GM18868 (cell line): ENCODE measurements around the gene RET.

ENCODE experiments used
- ATAC-seq: cut with Tn5 transposase; IDR thresholded peaks from one replicate; pipeline ENCODE4 v1.9.1; 2021; ENCODE audit warnings: mild to moderate bottlenecking, moderate library complexity; ENCODE audit not compliant: unreplicated experiment

The RET gene

DNA sequence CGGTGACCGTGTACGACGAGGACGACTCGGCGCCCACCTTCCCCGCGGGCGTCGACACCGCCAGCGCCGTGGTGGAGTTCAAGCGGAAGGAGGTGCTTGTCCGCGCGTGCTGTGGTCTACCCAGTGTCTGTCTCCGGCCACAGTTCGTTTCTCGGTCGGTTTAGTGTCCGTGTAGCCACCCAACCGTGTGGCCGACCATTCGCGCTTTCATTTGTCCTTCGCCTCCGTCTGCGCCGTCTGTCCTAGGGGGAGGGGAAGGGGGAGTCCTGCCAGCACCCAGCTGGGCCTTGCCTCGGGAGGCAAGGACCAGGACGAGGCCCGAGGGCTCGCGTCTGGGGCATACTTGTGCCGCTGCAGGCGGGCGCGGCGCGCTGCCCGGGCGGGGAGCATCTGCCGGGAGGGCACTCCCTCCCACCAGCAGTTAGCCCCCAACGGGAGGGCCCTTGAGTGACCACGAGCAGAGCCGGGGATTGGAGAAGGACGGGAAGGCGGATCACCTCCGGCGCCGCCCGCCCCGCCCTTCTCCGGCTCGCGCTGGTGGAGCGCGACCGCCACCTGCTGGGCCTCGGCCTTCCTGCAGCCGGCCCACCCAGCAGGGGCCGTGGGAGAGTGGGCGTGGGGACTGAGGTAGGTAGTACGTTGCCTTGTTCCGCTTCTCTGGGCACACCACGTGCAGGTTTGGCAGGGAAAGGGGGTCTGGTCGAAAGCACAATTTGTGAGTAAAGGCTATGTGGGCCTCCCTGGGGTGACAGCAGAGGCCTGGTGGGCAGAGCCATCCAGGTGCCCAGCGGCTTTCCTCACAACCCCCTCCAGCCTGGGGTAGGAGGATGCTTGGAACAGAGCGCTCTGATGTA is 28.5 kb downstream of the RET start:
- peak; percentile 89 for ATAC-seq

DNA sequence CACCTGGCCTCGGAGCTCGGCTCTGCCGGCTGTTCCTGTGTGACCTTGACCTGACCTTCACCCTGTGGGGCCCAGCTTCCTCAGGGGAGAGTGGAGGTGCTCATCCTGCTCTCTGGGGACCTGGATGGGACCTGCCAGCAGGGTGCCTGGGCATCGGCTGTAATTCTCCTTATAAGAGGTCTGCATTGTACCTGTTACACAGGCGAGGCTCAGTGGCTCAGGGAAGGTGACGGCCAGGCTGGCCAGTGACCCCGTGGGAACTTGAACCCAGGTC is 29.0 kb downstream of the RET start:
- no peak for ATAC-seq

DNA sequence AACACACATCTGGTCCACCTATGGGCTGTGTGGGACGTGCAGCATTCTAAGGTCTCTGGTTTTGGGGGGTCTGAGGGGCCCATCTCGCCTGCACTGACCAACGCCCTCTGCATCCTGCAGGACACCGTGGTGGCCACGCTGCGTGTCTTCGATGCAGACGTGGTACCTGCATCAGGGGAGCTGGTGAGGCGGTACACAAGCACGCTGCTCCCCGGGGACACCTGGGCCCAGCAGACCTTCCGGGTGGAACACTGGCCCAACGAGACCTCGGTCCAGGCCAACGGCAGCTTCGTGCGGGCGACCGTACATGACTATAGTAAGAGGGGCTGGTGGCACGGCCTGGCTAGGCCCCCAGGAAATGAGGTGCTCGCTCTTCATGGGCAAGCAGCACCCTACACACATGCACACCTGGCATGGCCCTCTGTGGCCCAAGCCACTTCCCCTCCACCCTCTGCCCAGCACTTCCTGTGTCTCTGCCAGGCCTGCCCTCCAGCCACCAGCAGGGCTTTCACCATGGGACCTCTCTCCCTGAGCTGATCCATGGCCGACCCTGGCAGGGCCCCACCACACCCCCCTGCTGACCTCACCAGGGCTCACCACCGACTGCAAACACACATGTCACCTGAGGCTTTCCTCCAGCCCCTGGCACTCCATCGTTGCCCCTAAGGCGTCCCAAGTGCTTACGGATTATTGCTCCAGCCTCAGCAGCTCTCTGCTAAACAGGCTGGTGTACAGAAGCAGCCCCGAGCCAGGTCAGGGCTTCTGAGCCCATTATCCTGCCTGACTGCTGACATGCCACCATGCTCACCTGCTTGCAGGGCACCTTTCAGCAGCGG is 29.6 kb downstream of the RET start:
- ATAC-seq, result no peak

DNA sequence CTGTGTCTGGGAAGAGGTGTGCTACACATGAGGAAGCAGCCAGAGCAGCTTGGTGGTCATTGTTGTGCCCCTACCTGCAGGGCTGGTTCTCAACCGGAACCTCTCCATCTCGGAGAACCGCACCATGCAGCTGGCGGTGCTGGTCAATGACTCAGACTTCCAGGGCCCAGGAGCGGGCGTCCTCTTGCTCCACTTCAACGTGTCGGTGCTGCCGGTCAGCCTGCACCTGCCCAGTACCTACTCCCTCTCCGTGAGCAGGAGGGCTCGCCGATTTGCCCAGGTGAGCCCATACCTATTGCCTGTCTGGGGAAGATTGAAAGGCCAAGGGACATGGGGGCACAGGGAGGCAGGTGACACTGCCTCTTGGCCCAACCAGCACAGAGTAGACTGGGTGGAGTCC is 32.1 kb downstream of the RET start:
- no peak for ATAC-seq

DNA sequence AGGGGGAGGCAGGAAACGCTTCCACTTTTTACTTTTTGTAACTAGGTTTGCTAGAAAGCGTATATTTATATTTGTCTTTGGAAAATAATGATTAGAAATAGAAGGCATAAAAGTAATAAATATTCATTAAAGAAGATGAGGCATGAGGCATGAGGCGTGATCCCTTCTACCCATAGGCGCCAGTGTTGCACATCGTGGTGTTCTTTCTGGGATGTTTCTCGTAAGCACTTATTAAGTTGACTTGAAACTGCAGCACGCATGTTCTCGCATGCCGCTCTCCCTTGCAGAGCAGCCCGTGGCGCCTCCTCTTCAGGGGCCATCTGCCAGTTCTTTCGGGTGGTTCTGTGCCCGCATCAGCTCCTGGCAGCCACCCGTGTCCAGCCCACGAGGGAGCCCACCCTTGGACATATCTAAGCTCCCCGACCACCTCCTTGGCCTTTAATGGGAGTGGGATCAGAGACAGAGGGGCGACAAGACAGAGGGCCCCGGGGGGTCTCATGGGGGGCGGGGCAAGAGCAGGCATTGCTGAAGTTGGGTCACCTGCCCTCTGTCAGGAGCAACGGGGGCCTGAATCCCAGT is 32.9 kb downstream of the RET start:
- ATAC-seq, result no peak

DNA sequence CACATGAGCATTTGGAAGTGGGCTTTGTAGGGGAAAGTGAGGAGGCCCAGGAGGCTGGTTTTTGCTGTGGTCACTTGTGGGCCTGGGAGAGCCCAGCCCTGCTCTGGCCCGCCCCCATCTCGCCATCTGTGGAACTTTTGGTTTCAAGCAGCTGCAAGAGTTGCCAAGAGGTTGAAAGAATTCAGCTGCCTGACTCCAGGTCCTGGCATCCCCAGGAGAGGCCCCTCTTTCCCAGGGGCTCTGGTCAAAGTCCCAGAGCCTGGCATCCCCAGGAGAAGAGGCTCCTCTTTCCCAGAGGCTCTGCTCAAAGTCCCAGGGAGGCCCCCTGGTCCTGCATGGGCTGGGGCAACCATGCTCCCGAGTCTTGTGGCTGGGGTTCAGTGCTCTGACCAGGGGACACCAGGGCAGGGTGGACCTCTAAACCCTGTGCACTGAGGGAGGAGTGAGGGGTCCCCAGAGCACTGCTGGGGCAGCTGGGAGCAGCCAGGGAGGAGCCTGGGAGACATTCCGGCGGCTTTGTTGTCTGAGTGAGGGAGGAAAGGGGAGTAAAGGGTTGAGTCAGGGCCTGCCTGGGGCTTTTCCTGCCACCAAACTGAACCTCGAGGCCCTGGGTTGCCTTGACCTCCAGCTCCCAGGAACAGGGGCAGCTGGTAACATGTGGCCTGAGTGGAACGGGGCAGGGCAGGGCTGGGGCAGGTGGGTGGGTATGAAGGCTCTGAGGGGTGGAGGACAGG is 33.6 kb downstream of the RET start:
- peak; percentile 62 for ATAC-seq

DNA sequence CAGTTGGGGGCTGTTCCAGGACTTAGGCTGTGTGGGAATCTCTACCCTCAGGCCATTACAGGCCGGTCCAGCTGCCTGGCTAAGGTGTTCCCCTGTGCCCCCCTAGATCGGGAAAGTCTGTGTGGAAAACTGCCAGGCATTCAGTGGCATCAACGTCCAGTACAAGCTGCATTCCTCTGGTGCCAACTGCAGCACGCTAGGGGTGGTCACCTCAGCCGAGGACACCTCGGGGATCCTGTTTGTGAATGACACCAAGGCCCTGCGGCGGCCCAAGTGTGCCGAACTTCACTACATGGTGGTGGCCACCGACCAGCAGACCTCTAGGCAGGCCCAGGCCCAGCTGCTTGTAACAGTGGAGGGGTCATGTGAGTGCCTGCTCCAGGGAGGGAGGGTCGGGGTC is 34.2 kb downstream of the RET start:
- ATAC-seq, result no peak

DNA sequence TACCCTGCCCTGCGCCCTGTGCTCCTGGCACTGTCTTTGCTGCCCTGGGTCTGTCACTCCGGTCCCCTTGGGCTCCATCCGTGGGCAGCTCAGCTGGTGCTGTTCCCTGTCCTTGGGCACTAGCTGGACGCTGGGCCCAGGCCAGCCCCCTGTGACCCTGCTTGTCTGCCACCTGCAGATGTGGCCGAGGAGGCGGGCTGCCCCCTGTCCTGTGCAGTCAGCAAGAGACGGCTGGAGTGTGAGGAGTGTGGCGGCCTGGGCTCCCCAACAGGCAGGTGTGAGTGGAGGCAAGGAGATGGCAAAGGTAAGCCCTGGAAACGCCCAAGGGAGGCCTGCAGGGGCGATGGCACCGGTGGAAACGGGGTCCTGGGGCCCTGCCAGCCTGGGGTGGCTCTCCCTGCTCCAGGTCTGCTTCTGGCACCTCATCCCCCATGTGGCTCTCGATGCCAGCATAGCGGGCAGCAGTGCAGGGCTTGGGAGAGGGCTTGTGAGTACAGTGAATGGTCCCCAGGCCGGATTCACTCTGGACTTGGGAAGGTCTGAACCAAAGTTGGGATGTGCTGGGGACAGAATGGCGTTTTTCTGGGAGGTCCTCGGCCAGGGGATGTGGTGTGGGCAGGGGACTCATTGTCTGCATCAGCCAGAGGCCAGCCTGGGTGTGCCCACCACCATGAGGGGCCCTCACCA is 35.2 kb downstream of the RET start:
- no peak for ATAC-seq

DNA sequence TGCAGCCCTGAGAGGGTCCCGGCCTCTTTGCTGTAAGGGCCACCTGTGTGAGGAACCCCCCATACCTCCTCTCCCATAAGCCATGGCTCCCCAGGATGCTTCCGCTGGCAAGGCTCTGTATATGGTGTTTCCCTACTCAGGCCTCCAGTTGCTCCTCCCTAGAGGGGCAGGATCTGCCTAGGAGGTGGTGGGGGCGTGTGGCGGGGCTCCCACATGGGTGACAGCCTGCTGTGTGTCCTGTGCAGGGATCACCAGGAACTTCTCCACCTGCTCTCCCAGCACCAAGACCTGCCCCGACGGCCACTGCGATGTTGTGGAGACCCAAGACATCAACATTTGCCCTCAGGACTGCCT is 35.7 kb downstream of the RET start:
- ATAC-seq, result no peak

DNA sequence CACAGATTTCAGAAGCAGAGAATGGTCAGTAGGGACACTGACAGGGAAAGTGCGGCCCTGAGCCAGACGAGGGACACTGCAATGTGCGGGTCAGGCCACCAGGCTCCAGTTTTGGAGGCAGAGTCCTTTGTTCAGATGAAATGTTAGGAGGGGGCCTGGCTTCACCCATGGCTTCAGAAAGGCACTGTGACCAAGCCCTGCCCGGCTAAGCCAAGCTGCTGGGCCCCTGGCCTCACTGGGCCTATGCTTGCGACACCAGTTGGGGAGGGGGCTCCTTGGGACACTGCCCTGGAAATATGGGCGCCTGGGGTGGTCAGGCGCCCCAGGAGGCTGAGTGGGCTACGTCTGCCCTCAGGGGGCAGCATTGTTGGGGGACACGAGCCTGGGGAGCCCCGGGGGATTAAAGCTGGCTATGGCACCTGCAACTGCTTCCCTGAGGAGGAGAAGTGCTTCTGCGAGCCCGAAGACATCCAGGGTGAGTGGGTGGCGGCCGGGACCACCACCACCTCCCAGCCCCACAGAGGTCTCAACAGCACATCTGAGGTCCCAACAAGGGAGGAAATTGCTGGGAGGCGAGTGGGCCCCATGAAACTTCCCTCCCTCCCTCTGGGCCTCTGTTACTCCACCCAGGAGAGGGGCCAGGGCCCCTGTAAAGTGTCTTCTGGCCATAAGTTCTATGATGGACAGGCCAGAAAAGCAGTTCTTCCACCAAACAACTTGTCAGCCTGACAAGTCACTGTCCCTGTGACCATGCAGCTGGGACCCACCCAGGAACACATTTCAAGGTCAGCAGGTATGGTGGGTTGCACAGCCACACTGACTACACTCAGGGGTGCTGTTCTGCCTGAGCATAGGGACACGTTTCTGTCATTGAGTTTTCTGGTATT is 36.6 kb downstream of the RET start:
- ATAC-seq, result no peak

DNA sequence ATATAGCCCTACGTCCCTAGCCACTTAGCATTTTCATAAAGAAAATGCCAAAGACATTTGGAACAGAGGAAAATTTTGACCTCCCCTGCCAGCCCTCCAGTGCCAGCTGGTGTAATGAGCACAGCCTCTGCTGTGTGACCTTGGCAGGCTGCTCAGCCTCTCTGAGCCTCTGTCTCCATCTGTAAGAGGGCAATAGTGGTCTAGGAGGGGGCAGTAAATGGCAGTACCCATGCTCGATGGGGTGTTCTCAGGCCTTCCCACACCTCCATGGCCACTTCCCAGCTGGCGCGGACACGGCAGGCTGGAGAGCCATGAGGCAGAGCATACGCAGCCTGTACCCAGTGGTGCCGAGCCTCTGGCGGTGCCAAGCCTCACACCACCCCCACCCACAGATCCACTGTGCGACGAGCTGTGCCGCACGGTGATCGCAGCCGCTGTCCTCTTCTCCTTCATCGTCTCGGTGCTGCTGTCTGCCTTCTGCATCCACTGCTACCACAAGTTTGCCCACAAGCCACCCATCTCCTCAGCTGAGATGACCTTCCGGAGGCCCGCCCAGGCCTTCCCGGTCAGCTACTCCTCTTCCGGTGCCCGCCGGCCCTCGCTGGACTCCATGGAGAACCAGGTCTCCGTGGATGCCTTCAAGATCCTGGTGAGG is 37.3 kb downstream of the RET start:
- ATAC-seq, result no peak

DNA sequence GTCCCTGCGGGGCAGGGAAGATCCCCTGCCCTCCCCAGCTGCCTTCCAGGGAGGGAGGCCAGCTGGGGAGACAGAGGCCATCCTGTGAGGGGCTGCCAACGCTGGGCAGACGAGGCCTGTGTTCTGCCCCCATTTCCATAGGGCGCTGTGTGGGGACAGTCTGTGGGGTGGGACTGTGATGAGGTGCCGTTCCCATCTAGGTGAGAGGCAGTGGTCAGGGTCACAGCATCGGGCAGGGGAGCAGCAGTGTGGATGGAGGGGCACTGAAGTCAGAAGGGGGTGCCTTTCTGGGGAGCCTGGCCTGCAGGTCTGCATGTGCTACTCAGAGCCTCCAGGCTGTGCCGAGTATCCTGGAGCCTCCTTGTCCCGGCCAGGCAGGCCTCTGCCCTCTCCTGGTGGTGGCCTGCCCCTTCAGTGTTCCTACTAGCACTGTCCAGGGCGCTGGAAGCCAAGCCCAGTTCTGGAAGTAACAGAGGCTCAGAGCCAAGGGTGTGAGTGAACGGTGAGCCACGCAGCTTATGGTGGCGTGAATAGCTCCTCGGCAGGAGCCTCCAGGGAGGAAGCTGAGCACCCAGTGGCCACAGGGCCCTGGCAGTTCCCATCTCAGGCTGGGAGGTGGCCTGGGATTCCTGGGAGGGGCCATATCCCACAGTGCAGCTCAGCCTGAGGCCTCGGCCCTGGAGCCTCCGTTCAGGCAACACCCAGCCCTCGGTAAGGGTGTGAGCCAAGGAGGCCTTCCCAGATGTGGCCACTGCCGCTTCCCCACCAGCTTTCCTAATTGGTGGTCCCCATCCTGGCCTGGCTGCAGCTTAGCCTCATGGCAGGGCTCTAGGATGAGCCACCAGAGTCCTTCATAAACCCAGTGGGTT is 38.1 kb downstream of the RET start:
- ATAC-seq, result no peak

DNA sequence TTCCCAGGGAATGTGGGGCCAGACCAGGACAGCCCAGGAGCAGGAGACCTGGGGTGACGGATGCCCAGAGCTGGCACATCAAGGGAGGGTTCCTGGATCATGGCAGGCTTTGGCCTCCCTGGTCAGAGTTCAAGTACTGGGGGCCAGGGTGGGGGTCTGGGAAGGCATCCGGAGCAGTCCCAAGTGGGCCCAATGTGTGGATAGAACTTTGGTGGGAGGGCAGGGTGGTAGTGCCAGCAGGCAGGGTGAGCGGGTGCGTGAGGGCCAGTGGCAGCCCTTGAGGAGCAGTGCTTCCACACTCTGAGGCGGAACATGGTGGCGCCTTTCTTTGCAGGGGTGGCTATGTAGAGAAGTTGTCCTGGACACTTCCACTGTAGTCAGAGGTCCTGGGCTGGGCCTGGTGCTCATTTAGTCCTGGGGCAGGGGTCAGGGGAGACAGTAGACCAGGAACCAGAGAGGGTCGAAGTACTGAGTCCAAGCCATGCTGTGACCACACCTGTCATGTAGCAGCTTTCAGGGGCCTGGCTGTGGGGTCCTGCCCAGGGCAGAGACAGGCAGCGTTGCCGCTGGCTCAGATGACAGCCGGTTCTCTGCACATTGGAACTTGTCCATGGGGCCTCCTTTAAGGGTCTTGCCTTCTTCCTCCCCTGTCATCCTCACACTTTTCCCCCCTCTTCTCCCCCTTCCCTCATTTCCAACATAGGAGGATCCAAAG is 39.2 kb downstream of the RET start:
- ATAC-seq, result no peak

DNA sequence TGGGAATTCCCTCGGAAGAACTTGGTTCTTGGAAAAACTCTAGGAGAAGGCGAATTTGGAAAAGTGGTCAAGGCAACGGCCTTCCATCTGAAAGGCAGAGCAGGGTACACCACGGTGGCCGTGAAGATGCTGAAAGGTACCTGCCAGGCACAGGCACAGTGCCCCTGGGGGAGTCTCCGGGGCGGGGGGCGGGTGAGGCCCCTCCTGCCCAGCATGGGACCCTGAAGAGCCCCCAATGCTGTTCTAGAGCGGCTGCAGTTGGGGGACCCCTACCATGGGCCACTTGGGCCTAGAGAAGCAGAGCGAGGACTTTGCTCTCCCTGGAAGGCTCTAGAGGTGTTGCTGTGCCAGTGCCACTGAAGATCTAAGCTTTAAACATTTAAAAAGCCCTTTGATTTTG is 39.7 kb downstream of the RET start:
- no peak for ATAC-seq

DNA sequence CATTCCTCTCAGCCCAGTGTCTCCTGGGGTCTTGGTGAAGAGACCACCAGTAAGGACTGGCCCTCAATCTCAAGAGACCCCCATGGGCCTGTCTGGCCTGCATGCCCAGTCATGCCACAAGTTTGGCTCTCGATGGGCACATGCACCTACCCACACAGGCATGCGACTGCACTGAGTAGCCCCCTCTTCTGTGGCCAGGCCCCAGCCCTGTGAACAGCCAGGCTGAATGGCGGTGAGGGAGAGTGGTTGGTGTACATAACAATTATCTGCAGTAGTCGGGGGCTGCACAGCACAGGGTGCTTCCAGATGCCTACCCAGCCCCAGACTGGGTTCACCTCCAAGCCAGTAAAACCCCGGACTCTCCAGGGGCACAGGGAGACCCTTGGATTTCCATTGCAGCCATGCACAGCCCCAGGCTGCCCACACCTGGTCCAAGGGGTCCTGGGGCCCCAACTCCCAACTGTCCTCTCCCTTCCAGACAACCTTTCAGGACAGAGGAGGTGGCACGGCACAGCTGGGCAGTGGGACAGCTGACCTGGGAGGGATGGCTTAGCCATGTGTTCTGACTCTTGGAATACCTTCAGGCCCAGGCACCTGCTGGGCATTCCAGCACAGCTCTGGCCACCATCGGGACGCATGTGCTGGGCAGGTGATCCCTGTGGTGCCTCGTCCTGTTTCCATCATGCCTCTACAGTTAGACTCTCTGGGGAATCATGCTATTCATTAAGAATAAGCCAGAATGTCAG is 40.3 kb downstream of the RET start:
- ATAC-seq, result no peak

DNA sequence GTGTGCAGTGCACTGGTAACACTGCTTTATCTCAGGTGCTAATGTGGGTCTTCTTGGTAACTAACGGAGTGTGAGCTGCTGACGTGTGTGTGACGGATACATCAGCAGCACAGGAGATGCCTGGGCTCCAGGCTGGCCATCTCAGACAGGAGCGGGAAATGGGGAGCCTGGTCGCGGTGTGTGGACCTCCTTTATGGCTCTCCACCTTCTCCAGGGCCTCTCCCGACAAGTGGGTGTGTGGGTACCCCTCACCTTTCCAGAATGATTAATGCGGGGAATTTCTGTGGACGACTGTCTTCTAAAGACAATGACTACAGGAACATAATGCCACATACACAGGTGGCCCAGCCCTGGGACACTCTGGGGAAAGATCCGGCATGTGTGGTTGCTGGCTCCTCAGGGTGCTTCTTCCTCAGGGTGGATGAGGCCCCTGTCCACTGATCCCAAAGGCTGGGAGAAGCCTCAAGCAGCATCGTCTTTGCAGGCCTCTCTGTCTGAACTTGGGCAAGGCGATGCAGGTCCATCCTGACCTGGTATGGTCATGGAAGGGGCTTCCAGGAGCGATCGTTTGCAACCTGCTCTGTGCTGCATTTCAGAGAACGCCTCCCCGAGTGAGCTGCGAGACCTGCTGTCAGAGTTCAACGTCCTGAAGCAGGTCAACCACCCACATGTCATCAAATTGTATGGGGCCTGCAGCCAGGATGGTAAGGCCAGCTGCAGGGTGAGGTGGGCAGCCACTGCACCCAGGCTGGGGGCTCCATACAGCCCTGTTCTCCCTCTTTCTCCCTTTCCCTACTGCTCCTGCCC is 41.1 kb downstream of the RET start:
- ATAC-seq, result no peak
